Activated naive CD8-positive, alpha-beta T cell treated with anti-CD3 and anti-CD28 coated beads, Interleukin-2, amount 50 U/mL, for 16 hours (primary cell): Measurements from ENCODE around the gene RRAGA.
A peak's percentile ranks its signal among the peaks of the same experiment; 100 is the strongest.
"Not testable (repeated sequence)": the region's sequence is repeated elsewhere in the genome, so short reads cannot be mapped to it uniquely, and the experiment has no call there.

Source experiments
- DNase-seq: peaks from one replicate; pipeline ENCODE4 v3.0.0-alpha.2; 2020; ENCODE audit warnings: low read depth, low spot score

Gene RRAGA

GRCh38 chr9:19048966-19049916 is at the start of gene RRAGA:
Gene RRAGA (plus strand): TSS chr9:19049427. CDS start chr9:19049660, 233 bp downstream.
- peak; percentile 84 for DNase-seq

- DNase-seq, result no peak
Observed at GRCh38 chr9:19000133-19000532, 49.1 kb upstream of the RRAGA start.

- no peak for DNase-seq
Observed at GRCh38 chr9:19009391-19009965, 39.7 kb upstream of the RRAGA start.

- no peak for DNase-seq
Observed at GRCh38 chr9:19018201-19018600, 31.0 kb upstream of the RRAGA start.

GRCh38 chr9:19020886-19021455 is 28.3 kb upstream of the RRAGA start:
- DNase-seq, result no peak

GRCh38 chr9:19021649-19022048 is 27.6 kb upstream of the RRAGA start:
- not testable (repeated sequence) for DNase-seq

- no peak for DNase-seq
Observed at GRCh38 chr9:19022206-19022605, 27.0 kb upstream of the RRAGA start.

- no peak for DNase-seq
Observed at GRCh38 chr9:19023078-19023477, 26.1 kb upstream of the RRAGA start.

GRCh38 chr9:19026375-19026774 is 22.9 kb upstream of the RRAGA start:
- DNase-seq, result no peak

GRCh38 chr9:19027825-19028224 is 21.4 kb upstream of the RRAGA start:
- no peak for DNase-seq

- DNase-seq, result no peak
Observed at GRCh38 chr9:19028835-19029451, 20.3 kb upstream of the RRAGA start.

GRCh38 chr9:19030899-19031298 is 18.3 kb upstream of the RRAGA start:
- DNase-seq, result no peak

GRCh38 chr9:19032406-19032805 is 16.8 kb upstream of the RRAGA start:
- DNase-seq, result no peak

GRCh38 chr9:19033015-19033414 is 16.2 kb upstream of the RRAGA start, which contains the start of gene SAXO1:
Gene SAXO1 (minus strand): TSS chr9:19033209. CDS start chr9:19032908, 301 bp downstream.
- DNase-seq, result no peak

GRCh38 chr9:19036611-19037010 is 12.6 kb upstream of the RRAGA start:
- DNase-seq, result no peak

- DNase-seq, result no peak
Observed at GRCh38 chr9:19049917-19050636, 850 bp downstream of the RRAGA start.

- no peak for DNase-seq
Observed at GRCh38 chr9:19050637-19051591, 1.7 kb downstream of the RRAGA start.

GRCh38 chr9:19057033-19057432 is 7.8 kb downstream of the RRAGA start:
- DNase-seq, result no peak

- no peak for DNase-seq
Observed at GRCh38 chr9:19074229-19074628, 25.0 kb downstream of the RRAGA start.

GRCh38 chr9:19074836-19075235 is 25.6 kb downstream of the RRAGA start:
- no peak for DNase-seq
